WTC11 (cell line): Measurements from ENCODE around the gene MAPK14. TPM values are rescaled to one million over a fixed set of nuclear protein-coding genes. Genes with fewer than 3 reads are reported as not detected.
A peak's percentile ranks its signal among the peaks of the same experiment; 100 is the strongest.

Experiments
- ATAC-seq: fragments of 200-7000 bp; cut with Tn5 transposase; 2 replicates; pipeline ENCODE4 v1.10.0; 2021; ENCODE audit warnings: mild to moderate bottlenecking, moderate library complexity
- CTCF ChIA-PET: fragments of 300-600 bp; sonication (Branson Sonifier 250); formaldehyde crosslinking; loops from one replicate; lab custom pipeline; 2021; ENCODE audit warnings: antibody characterized with exemption; lab: Charles Lee
- POLR2A ChIA-PET: fragments of 350-600 bp; sonication (Branson Sonifier 250); formaldehyde crosslinking; loops from one replicate; lab custom pipeline; 2021; ENCODE audit warnings: antibody characterized with exemption; lab: Charles Lee
- DNase-seq: peaks from one replicate; pipeline ENCODE4 v3.0.0; 2021; ENCODE audit warnings: low spot score
- H3K27ac Mint-ChIP-seq: 2 replicates; pipeline ENCODE4 v1.8.0; 2021; ENCODE audit warnings: mixed read lengths
- H3K27me3 Mint-ChIP-seq: 2 replicates; pipeline ENCODE4 v1.8.0; 2021; ENCODE audit warnings: low read depth, mild to moderate bottlenecking, moderate library complexity, mixed read lengths
- H3K36me3 Mint-ChIP-seq: 2 replicates; pipeline ENCODE4 v1.8.0; 2021; ENCODE audit warnings: mixed read lengths
- H3K4me1 Mint-ChIP-seq: 2 replicates; pipeline ENCODE4 v1.8.0; 2022; ENCODE audit warnings: mixed read lengths
- H3K4me3 Mint-ChIP-seq: 2 replicates; pipeline ENCODE4 v1.8.0; 2021; ENCODE audit warnings: mild to moderate bottlenecking, moderate library complexity, mixed read lengths
- H3K9me3 Mint-ChIP-seq: 2 replicates; pipeline ENCODE4 v1.8.0; 2021; ENCODE audit warnings: mixed read lengths
- ARID4B ChIP-seq: sonication (generic); formaldehyde crosslinking; IDR thresholded peaks from 2 replicates; pipeline ENCODE4 v1.8.0; 2023; ENCODE audit warnings: missing genetic modification reagents, mild to moderate bottlenecking, borderline replicate concordance
- ATF1 ChIP-seq: sonication (generic); formaldehyde crosslinking; IDR thresholded peaks from 2 replicates; pipeline ENCODE4 v1.8.1; 2023; ENCODE audit warnings: mild to moderate bottlenecking, moderate library complexity, missing genetic modification reagents
- ATF3 ChIP-seq: sonication (generic); formaldehyde crosslinking; conservative IDR thresholded peaks from 2 replicates; pipeline ENCODE4 v1.8.1; 2022; ENCODE audit warnings: mild to moderate bottlenecking, missing genetic modification reagents
- FOXJ3 ChIP-seq: sonication (generic); formaldehyde crosslinking; IDR thresholded peaks from 2 replicates; pipeline ENCODE4 v1.9.0; 2021; ENCODE audit warnings: missing genetic modification reagents, mild to moderate bottlenecking, borderline replicate concordance
- IRF2 ChIP-seq: sonication (generic); formaldehyde crosslinking; IDR thresholded peaks from 2 replicates; pipeline ENCODE4 v1.8.0; 2022; ENCODE audit warnings: low read depth, missing genetic modification reagents, borderline replicate concordance
- KAT7 ChIP-seq: sonication (generic); formaldehyde crosslinking; IDR thresholded peaks from 2 replicates; pipeline ENCODE4 v1.8.1; 2023; ENCODE audit warnings: missing genetic modification reagents, mild to moderate bottlenecking, borderline replicate concordance
- MYBL2 ChIP-seq: sonication (generic); formaldehyde crosslinking; IDR thresholded peaks from 2 replicates; pipeline ENCODE4 v1.8.1; 2023; ENCODE audit warnings: mild to moderate bottlenecking, moderate library complexity, missing genetic modification reagents
- PRRX2 ChIP-seq: fragments of 250-450 bp; sonication (Bioruptor Pico); IDR thresholded peaks from 2 replicates; pipeline ENCODE4 v1.8.0; 2021; ENCODE audit warnings: mild to moderate bottlenecking
- RORB ChIP-seq: fragments of 250-450 bp; sonication (Bioruptor Pico); IDR thresholded peaks from 2 replicates; pipeline ENCODE4 v1.9.0; 2021; ENCODE audit warnings: mild to moderate bottlenecking
- SOX15 ChIP-seq: fragments of 250-450 bp; sonication (Bioruptor Pico); IDR thresholded peaks from 2 replicates; pipeline ENCODE4 v1.9.0; 2021; ENCODE audit warnings: mild to moderate bottlenecking
- TCF7 ChIP-seq: sonication (generic); formaldehyde crosslinking; IDR thresholded peaks from 2 replicates; pipeline ENCODE4 v1.8.0; 2022; ENCODE audit warnings: mild to moderate bottlenecking, low read depth, missing genetic modification reagents, moderate library complexity
- ZNF317 ChIP-seq: sonication (generic); formaldehyde crosslinking; IDR thresholded peaks from 2 replicates; pipeline ENCODE4 v1.8.1; 2023; ENCODE audit warnings: low read depth, mild to moderate bottlenecking, moderate library complexity, missing genetic modification reagents, borderline replicate concordance
- total RNA-seq: library from RNA; stranded (reverse); gene quantifications from 3 replicates; pipeline ENCODE4 v1.2.3, GENCODE V29; 2021
- TF ChIP-seq, protein P1 (sequence below): sonication (generic); formaldehyde crosslinking; IDR thresholded peaks from 2 replicates; pipeline ENCODE4 v1.8.1; 2023; ENCODE audit warnings: mild to moderate bottlenecking, missing genetic modification reagents
- TF ChIP-seq, protein P2 (sequence below): fragments of 250-450 bp; sonication (Bioruptor Pico); IDR thresholded peaks from 2 replicates; pipeline ENCODE4 v1.9.0; 2021; ENCODE audit warnings: mild to moderate bottlenecking
- TF ChIP-seq, protein P3 (sequence below): sonication (generic); formaldehyde crosslinking; IDR thresholded peaks from 2 replicates; pipeline ENCODE4 v1.8.0; 2022; ENCODE audit warnings: mild to moderate bottlenecking, missing genetic modification reagents
- TF ChIP-seq, protein P4 (sequence below): sonication (generic); formaldehyde crosslinking; IDR thresholded peaks from 2 replicates; pipeline ENCODE4 v1.8.1; 2022; ENCODE audit warnings: mild to moderate bottlenecking, moderate library complexity, missing genetic modification reagents

Gene MAPK14
- total RNA-seq, 1 experiment from 2014 or later, result 34.0 TPM

- no peak for TF ChIP-seq ARID4B
- no peak for TF ChIP-seq PRRX2 (CRISPR knock-in tag)
- no peak for TF ChIP-seq IRF2
- no peak for TF ChIP-seq ATF1 (CRISPR knock-in tag)
- TF ChIP-seq, protein P1, sequence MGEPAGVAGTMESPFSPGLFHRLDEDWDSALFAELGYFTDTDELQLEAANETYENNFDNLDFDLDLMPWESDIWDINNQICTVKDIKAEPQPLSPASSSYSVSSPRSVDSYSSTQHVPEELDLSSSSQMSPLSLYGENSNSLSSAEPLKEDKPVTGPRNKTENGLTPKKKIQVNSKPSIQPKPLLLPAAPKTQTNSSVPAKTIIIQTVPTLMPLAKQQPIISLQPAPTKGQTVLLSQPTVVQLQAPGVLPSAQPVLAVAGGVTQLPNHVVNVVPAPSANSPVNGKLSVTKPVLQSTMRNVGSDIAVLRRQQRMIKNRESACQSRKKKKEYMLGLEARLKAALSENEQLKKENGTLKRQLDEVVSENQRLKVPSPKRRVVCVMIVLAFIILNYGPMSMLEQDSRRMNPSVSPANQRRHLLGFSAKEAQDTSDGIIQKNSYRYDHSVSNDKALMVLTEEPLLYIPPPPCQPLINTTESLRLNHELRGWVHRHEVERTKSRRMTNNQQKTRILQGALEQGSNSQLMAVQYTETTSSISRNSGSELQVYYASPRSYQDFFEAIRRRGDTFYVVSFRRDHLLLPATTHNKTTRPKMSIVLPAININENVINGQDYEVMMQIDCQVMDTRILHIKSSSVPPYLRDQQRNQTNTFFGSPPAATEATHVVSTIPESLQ (CRISPR knock-in tag), result no peak
- no peak for TF ChIP-seq ATF3 (CRISPR knock-in tag)
- TF ChIP-seq FOXJ3, result no peak
- no peak for TF ChIP-seq RORB
These were observed 26.8 kb downstream of the MAPK14 start (continued) for GRCh38 chr6:36054415-36054814.

GRCh38 chr6:36054956-36055355 is 27.3 kb downstream of the MAPK14 start:
- ChIA-PET POLR2A (no interaction called here), CTCF (no interaction called here)
- H3K27ac Mint-ChIP-seq, result no peak overlapping the region
- no peak overlapping the region for H3K4me3 Mint-ChIP-seq
- H3K9me3 Mint-ChIP-seq, result no peaks in the 10 kb centered on the region
- no peaks in the 10 kb centered on the region for H3K27me3 Mint-ChIP-seq
- DNase-seq (no peak), ATAC-seq (no peak)
- H3K36me3 Mint-ChIP-seq, result peaks cover 5% of the 10 kb centered on the region
- no peak for TF ChIP-seq FOXJ3
- H3K4me1 Mint-ChIP-seq, result no peaks in the 10 kb centered on the region

DNA sequence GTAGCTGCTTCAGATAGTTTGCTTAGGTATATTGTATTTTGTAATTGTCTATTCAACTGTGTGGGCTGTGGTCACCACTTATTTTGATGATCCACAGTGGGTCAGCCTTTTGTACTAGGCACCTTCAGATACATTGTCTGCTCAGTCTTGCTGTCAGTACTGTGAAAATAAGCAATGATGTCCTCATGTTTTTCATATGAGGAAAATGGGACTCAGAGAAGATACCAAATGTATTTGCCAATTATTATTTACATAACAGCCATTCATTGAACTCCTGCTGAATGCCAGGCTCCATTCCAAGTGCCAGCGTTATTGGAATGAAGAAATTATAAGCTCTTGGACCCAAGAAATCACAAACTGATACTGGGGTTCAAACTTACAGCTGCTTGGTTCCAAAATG is 28.6 kb downstream of the MAPK14 start:
- Mint-ChIP-seq H3K36me3 (peaks cover 11% of the 10 kb centered on the region), H3K9me3 (no peaks in the 10 kb centered on the region), H3K27me3 (no peaks in the 10 kb centered on the region), H3K27ac (0 out of 2 replicates have a peak overlapping the region, but pooled peaks have one; percentile 23), H3K4me1 (no peaks in the 10 kb centered on the region), H3K4me3 (no peak overlapping the region)
- no peak for DNase-seq
- ATAC-seq, result no peak
- POLR2A ChIA-PET, result no interaction called here
- TF ChIP-seq, protein P2, sequence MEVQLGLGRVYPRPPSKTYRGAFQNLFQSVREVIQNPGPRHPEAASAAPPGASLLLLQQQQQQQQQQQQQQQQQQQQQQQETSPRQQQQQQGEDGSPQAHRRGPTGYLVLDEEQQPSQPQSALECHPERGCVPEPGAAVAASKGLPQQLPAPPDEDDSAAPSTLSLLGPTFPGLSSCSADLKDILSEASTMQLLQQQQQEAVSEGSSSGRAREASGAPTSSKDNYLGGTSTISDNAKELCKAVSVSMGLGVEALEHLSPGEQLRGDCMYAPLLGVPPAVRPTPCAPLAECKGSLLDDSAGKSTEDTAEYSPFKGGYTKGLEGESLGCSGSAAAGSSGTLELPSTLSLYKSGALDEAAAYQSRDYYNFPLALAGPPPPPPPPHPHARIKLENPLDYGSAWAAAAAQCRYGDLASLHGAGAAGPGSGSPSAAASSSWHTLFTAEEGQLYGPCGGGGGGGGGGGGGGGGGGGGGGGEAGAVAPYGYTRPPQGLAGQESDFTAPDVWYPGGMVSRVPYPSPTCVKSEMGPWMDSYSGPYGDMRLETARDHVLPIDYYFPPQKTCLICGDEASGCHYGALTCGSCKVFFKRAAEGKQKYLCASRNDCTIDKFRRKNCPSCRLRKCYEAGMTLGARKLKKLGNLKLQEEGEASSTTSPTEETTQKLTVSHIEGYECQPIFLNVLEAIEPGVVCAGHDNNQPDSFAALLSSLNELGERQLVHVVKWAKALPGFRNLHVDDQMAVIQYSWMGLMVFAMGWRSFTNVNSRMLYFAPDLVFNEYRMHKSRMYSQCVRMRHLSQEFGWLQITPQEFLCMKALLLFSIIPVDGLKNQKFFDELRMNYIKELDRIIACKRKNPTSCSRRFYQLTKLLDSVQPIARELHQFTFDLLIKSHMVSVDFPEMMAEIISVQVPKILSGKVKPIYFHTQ (CRISPR knock-in tag), result no peak
- TF ChIP-seq KAT7 (CRISPR knock-in tag) (no peak), TCF7 (CRISPR knock-in tag) (no peak), ZNF317 (no peak), SOX15 (CRISPR knock-in tag) (no peak), ATF3 (CRISPR knock-in tag) (no peak), MYBL2 (CRISPR knock-in tag) (no peak)
- TF ChIP-seq, protein P3, sequence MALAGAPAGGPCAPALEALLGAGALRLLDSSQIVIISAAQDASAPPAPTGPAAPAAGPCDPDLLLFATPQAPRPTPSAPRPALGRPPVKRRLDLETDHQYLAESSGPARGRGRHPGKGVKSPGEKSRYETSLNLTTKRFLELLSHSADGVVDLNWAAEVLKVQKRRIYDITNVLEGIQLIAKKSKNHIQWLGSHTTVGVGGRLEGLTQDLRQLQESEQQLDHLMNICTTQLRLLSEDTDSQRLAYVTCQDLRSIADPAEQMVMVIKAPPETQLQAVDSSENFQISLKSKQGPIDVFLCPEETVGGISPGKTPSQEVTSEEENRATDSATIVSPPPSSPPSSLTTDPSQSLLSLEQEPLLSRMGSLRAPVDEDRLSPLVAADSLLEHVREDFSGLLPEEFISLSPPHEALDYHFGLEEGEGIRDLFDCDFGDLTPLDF (CRISPR knock-in tag), result no peak
- TF ChIP-seq, protein P4, sequence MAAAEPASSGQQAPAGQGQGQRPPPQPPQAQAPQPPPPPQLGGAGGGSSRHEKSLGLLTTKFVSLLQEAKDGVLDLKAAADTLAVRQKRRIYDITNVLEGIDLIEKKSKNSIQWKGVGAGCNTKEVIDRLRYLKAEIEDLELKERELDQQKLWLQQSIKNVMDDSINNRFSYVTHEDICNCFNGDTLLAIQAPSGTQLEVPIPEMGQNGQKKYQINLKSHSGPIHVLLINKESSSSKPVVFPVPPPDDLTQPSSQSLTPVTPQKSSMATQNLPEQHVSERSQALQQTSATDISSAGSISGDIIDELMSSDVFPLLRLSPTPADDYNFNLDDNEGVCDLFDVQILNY, result no peak
- CTCF ChIA-PET, result no interaction called here
